ENCODE results near the gene SPC24.

GRCh38 chr19:11194173-11194572 lies 38.6 kb upstream of the SPC24 start:
- TF ChIP-seq CTCF (IDR thresholded peaks at IDR 0.05; ENCODE audit: insufficient read depth, low read length) (no peak), POLR2AphosphoS5 (IDR thresholded peaks at IDR 0.05; ENCODE audit: low read depth) (no peak), REST (IDR thresholded peaks at IDR 0.05; ENCODE audit: insufficient replicate concordance, low read depth) (no peak)

Data from HL-60 (cell line).